Peyer's patch (tissue), 4 donors: ENCODE data around the gene BTN2A1. TPM values are rescaled to one million over a fixed set of nuclear protein-coding genes. Genes with fewer than 3 reads are reported as not detected.

Experiments
- DNase-seq, 3 donors: peaks; one replicate each; pipeline ENCODE4 v3.0.0-alpha.2; 2017 to 2019
- H3K27ac ChIP-seq, 4 donors: fragments of 200-600 bp; sonication (generic); one replicate each; pipeline ENCODE4 v1.5.1; 2016 to 2019
- H3K27me3 ChIP-seq, 2 donors: fragments of 200-600 bp; sonication (generic); one replicate each; pipeline ENCODE4 v1.5.1; 2019
- H3K36me3 ChIP-seq, 3 donors: fragments of 200-600 bp; sonication (generic); one replicate each; pipeline ENCODE4 v1.5.1; 2016 to 2019
- H3K4me1 ChIP-seq, 4 donors: fragments of 200-600 bp; sonication (generic); one replicate each; pipeline ENCODE4 v1.5.1; 2016 to 2019
- H3K4me3 ChIP-seq, 4 donors: fragments of 200-600 bp; sonication (generic); 1 replicate in 3 of 4; 2 replicates in 1 of 4; pipeline ENCODE4 v1.5.1; 2016 to 2019; ENCODE audit warnings: mild to moderate bottlenecking in 1 of 4
- H3K9me3 ChIP-seq, 4 donors: fragments of 200-600 bp; sonication (generic); one replicate each; pipeline ENCODE4 v1.5.1; 2016 to 2019; ENCODE audit warnings: mild to moderate bottlenecking in 1 of 4
- CTCF ChIP-seq, 6 experiments: fragments of 450-650 bp in 4 of 6; fragments of 200-600 bp in 2 of 6; sonication (generic) in 1 of 6; IDR thresholded peaks; one replicate each; pipeline ENCODE4 v1.5.1; 2017 to 2019; ENCODE audit warnings: antibody characterized with exemption in 6 of 6, mild to moderate bottlenecking in 3 of 6, moderate library complexity in 1 of 6
- POLR2A ChIP-seq, 2 donors: fragments of 450-650 bp; IDR thresholded peaks; one replicate each; pipeline ENCODE4 v1.5.1; 2017; ENCODE audit warnings: antibody characterized with exemption in 2 of 2, mild to moderate bottlenecking in 2 of 2, moderate library complexity in 2 of 2
- total RNA-seq, 4 donors: library from RNA; depleted of rRNA; stranded (reverse); fragments of >200 nt; gene quantifications; one replicate each; pipeline ENCODE4 v1.1.0, GENCODE V29; 2016

Gene BTN2A1
- total RNA-seq = 10 to 100 TPM; 19.6 to 38.0 (median 33.4) TPM

GRCh38 chr6:26457806-26458688 lies at the start of gene BTN2A1:
BTN2A1 (plus strand) TSS chr6:26457955; CDS start chr6:26458637, 682 bp downstream.
- Histone ChIP-seq H3K36me3 (peaks cover 0 to 27% (median 0%) of the 10 kb centered on the region in 3 donors), H3K9me3 (no peaks in the 10 kb centered on the region), H3K27me3 (no peaks in the 10 kb centered on the region), H3K27ac (peak within 1 kb of the TSS; percentile 85 to 94 (median 91)), H3K4me3 (peak within 1 kb of the TSS; percentile 54 to 92 (median 81)), H3K4me1 (peaks cover 3 to 44% (median 14%) of the 10 kb centered on the region in 4 donors)
- no peak for TF ChIP-seq CTCF (IDR thresholded peaks at IDR 0.05)
- TF ChIP-seq POLR2A (IDR thresholded peaks at IDR 0.05) = peak; percentile 16 to 48
- DNase-seq = peak; percentile 74 to 92 (median 80)

DNA sequence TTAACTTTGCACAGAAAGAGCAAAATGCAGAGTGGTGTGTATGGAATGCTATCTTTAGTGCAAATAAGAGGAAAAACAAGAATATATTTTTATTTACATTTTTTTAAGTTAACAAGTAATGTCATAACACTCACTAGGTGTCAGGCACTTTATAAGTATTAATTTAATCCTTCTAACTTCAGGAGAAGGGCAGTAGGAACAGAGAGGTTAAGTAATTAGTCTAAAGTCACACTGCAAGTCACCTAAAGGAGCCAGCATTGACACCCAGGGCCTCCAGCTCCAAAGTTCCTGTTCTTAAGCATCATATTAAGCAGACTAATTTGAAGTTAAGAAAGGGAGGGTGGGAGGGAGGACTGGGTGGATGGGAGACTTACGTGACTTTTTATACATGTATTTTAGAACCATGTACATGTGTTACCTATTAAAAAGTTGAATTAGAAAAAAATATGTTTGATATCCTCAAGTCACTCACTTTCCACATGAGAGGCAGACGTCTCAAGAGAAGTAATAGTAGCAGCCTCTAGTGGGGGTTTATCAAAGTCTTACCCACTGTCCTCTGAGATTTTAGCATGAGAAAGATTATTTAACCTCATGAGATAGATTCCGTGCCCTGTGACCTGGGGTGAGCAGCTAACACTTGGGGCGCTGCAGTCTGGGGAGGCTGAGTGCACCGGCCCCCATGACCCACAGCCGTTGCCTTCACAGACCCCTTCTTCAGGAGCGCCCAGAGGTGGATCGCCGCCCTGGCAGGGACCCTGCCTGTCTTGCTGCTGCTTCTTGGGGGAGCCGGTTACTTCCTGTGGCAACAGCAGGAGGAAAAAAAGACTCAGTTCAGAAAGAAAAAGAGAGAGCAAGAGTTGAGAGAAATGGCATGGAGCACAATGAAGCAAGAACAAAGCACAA lies 48.7 kb upstream of the BTN2A1 start:
- Histone ChIP-seq H3K4me3 (no peak overlapping the region), H3K9me3 (no peaks in the 10 kb centered on the region), H3K36me3 (peaks cover 0 to 69% (median 0%) of the 10 kb centered on the region in 3 donors), H3K4me1 (peaks cover 0 to 6% (median 0%) of the 10 kb centered on the region in 4 donors), H3K27me3 (no peaks in the 10 kb centered on the region), H3K27ac (no peak overlapping the region)
- no peak for DNase-seq
- TF ChIP-seq POLR2A (IDR thresholded peaks at IDR 0.05) (no peak), CTCF (IDR thresholded peaks at IDR 0.05) (no peak)

- Histone ChIP-seq H3K27ac (no peak overlapping the region), H3K4me1 (no peaks in the 10 kb centered on the region), H3K36me3 (peaks cover 0 to 59% (median 0%) of the 10 kb centered on the region in 3 donors), H3K4me3 (no peak overlapping the region), H3K27me3 (no peaks in the 10 kb centered on the region), H3K9me3 (no peaks in the 10 kb centered on the region)
- TF ChIP-seq POLR2A (IDR thresholded peaks at IDR 0.05) (no peak), CTCF (IDR thresholded peaks at IDR 0.05) (no peak)
- DNase-seq = no peak
These were observed 46.0 kb upstream of the BTN2A1 start for GRCh38 chr6:26411751-26412150.

GRCh38 chr6:26412228-26412627 lies 45.5 kb upstream of the BTN2A1 start:
- Histone ChIP-seq H3K4me3 (no peak overlapping the region), H3K27me3 (no peaks in the 10 kb centered on the region), H3K4me1 (no peaks in the 10 kb centered on the region), H3K36me3 (peaks cover 0 to 55% (median 0%) of the 10 kb centered on the region in 3 donors), H3K27ac (no peak overlapping the region), H3K9me3 (no peaks in the 10 kb centered on the region)
- TF ChIP-seq CTCF (IDR thresholded peaks at IDR 0.05) (no peak), POLR2A (IDR thresholded peaks at IDR 0.05) (no peak)
- no peak for DNase-seq

DNA sequence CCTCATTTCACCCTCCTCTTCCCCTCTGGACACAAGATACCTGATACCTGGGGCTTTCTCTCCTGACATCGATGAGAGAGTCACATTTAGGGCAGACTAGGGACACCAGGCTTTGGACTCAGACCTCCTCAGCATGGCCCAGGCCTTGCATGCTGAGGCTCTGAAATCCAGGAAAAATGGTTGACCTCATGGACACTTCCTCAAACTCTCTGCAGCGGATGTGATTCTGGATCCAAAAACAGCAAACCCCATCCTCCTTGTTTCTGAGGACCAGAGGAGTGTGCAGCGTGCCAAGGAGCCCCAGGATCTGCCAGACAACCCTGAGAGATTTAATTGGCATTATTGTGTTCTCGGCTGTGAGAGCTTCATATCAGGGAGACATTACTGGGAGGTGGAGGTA lies 44.8 kb upstream of the BTN2A1 start:
- peaks cover 0 to 1% (median 0%) of the 10 kb centered on the region in 4 donors for H3K9me3 ChIP-seq
- TF ChIP-seq CTCF (IDR thresholded peaks at IDR 0.05) = no peak
- TF ChIP-seq POLR2A (IDR thresholded peaks at IDR 0.05) = no peak
- H3K27me3 ChIP-seq = no peaks in the 10 kb centered on the region
- H3K36me3 ChIP-seq = peaks cover 0 to 48% (median 0%) of the 10 kb centered on the region in 3 donors
- no peak overlapping the region for H3K4me3 ChIP-seq
- no peaks in the 10 kb centered on the region for H3K4me1 ChIP-seq
- no peak for DNase-seq
- H3K27ac ChIP-seq = no peak overlapping the region
